Measurements from ENCODE around the gene HDHD5. TPM values are rescaled to one million over a fixed set of nuclear protein-coding genes. Genes with fewer than 3 reads are reported as not detected.

Gene HDHD5
- total RNA-seq, 1 donor from 2014 or later: 39.7 TPM

DNA sequence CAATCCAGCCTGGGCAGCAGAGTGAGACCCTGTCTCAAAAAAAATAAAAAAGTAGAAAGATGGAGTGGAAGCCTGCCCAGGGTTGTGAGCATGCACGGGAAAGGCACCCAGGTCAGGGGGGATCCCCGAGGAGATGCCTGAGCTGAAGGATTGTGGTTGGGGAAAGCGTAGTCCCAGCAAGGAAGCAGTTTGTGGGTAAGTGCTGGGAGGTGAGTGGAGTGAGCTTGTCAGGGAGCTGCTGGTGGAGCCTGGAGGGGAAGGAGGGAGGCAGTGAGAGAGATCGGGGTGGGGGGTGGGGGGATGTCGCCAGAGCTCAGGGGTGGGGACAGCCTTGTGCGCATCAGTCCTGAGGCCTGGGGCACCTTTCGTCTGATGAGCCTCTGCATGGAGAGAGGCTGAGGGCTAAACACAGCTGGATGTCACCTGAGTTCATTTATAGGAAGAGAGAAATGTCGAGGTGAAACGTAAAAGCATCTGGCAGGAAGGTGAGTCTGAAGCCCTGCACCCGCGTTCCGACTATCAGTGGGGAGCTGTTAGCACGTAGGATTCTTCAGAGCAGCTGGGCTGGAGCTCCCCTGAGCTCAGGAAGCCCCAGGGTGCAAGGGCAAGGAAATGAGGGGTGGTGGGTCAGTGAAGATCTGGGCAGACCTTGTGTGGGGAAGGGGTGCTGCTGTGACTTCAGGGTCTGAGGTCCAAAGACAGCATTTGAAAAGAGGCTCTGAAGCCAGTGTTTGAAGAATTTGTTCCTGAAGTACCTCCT lies 48.1 kb downstream of the HDHD5 start:
- DNase-seq (ENCODE audit: low spot score): no peak
- TF ChIP-seq EZH2phosphoT487 (IDR thresholded peaks at IDR 0.05): no peak
- TF ChIP-seq, protein P1, sequence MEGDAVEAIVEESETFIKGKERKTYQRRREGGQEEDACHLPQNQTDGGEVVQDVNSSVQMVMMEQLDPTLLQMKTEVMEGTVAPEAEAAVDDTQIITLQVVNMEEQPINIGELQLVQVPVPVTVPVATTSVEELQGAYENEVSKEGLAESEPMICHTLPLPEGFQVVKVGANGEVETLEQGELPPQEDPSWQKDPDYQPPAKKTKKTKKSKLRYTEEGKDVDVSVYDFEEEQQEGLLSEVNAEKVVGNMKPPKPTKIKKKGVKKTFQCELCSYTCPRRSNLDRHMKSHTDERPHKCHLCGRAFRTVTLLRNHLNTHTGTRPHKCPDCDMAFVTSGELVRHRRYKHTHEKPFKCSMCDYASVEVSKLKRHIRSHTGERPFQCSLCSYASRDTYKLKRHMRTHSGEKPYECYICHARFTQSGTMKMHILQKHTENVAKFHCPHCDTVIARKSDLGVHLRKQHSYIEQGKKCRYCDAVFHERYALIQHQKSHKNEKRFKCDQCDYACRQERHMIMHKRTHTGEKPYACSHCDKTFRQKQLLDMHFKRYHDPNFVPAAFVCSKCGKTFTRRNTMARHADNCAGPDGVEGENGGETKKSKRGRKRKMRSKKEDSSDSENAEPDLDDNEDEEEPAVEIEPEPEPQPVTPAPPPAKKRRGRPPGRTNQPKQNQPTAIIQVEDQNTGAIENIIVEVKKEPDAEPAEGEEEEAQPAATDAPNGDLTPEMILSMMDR (IDR thresholded peaks at IDR 0.05): no peak
- TF ChIP-seq EZH2 (IDR thresholded peaks at IDR 0.05): no peak
- H3K4me2 ChIP-seq: no peak overlapping the region
- peaks cover 5% of the 10 kb centered on the region for H4K20me1 ChIP-seq (ENCODE audit: low read depth)
- H3K9ac ChIP-seq: no peak overlapping the region
- no peaks in the 10 kb centered on the region for H3K27me3 ChIP-seq
- H3F3A ChIP-seq (ENCODE audit: low read depth): peaks cover 8% of the 10 kb centered on the region
- Mint-ChIP-seq H3K27ac (no peak overlapping the region), H3K4me3 (no peak overlapping the region), H3K9me3 (no peaks in the 10 kb centered on the region), H3K36me3 (no peaks in the 10 kb centered on the region), H3K4me1 (peaks cover 12% of the 10 kb centered on the region), H3K27me3 (ENCODE audit: insufficient read depth, low read depth) (peaks cover 8% of the 10 kb centered on the region)
- H3K4me1 ChIP-seq: peaks cover 10% of the 10 kb centered on the region
- H3K36me3 ChIP-seq: no peaks in the 10 kb centered on the region
- H3K4me3 ChIP-seq: no peak overlapping the region
- no peak overlapping the region for H3K27ac ChIP-seq
- H3K79me2 ChIP-seq (ENCODE audit: low read depth): no peaks in the 10 kb centered on the region
- H2AFZ ChIP-seq (replicated peaks): no peak overlapping the region
- no peaks in the 10 kb centered on the region for H3K9me3 ChIP-seq (ENCODE audit: low read depth)

DNA sequence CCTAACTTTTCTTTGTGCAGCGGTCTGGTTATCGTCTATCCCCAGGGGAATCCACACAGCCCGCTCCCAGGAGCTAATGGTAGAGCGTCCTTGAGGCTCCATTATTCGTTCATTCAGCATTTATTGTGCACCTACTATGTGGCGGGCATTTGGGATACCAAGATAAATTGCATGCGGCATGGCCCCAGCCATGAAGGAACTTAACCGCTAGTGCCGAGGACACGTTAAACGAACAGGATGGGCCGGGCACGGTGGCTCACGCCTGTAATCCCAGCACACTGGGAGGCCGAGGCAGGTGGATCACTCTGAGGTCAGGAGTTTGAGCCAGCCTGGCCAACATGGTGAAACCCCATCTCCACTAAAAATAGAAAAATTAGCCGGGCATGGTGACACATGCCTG lies 49.1 kb downstream of the HDHD5 start:
- Histone ChIP-seq H3K9me3 (ENCODE audit: low read depth) (no peaks in the 10 kb centered on the region), H3K4me1 (peaks cover 10% of the 10 kb centered on the region), H3K4me3 (no peak overlapping the region), H3K79me2 (ENCODE audit: low read depth) (no peaks in the 10 kb centered on the region), H3K27me3 (no peaks in the 10 kb centered on the region), H3F3A (ENCODE audit: low read depth) (peaks cover 8% of the 10 kb centered on the region), H3K27ac (no peak overlapping the region), H3K4me2 (no peak overlapping the region), H3K9ac (no peak overlapping the region), H3K36me3 (no peaks in the 10 kb centered on the region), H2AFZ (replicated peaks) (no peak overlapping the region), H4K20me1 (ENCODE audit: low read depth) (peaks cover 5% of the 10 kb centered on the region)
- H3K27ac Mint-ChIP-seq: no peak overlapping the region
- no peaks in the 10 kb centered on the region for H3K9me3 Mint-ChIP-seq
- peaks cover 12% of the 10 kb centered on the region for H3K4me1 Mint-ChIP-seq
- no peak for TF ChIP-seq EZH2phosphoT487 (IDR thresholded peaks at IDR 0.05)
- TF ChIP-seq, protein P1 (IDR thresholded peaks at IDR 0.05): no peak
- TF ChIP-seq EZH2 (IDR thresholded peaks at IDR 0.05): no peak
- DNase-seq (ENCODE audit: low spot score): no peak
- peaks cover 7% of the 10 kb centered on the region for H3K27me3 Mint-ChIP-seq (ENCODE audit: insufficient read depth, low read depth)
- H3K4me3 Mint-ChIP-seq: no peak overlapping the region
- no peaks in the 10 kb centered on the region for H3K36me3 Mint-ChIP-seq

DNA sequence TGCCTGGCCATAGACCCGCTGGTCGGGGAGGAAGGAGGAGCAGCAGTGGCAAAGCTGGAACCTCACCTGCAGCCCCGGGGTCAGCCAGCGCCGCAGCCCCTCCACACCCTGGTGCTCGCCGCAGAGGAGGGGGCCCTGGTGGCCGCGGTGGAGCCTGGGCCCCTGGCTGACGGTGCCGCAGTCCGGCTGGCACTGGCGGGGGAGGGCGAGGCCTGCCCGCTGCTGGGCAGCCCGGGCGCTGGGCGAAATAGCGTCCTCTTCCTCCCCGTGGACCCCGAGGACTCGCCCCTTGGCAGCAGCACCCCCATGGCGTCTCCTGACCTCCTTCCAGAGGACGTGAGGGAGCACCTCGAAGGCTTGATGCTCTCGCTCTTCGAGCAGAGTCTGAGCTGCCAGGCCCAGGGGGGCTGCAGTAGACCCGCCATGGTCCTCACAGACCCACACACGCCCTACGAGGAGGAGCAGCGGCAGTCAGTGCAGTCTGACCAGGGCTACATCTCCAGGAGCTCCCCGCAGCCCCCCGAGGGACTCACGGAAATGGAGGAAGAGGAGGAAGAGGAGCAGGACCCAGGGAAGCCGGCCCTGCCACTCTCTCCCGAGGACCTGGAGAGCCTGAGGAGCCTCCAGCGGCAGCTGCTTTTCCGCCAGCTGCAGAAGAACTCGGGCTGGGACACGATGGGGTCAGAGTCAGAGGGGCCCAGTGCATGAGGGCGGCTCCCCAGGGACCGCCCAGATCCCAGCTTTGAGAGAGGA lies 49.8 kb downstream of the HDHD5 start:
- no peak overlapping the region for H3K9ac ChIP-seq
- H4K20me1 ChIP-seq (ENCODE audit: low read depth): peaks cover 5% of the 10 kb centered on the region
- DNase-seq (ENCODE audit: low spot score): no peak
- no peak overlapping the region for H2AFZ ChIP-seq (replicated peaks)
- H3K4me3 ChIP-seq: no peak overlapping the region
- Mint-ChIP-seq H3K36me3 (no peaks in the 10 kb centered on the region), H3K27me3 (ENCODE audit: insufficient read depth, low read depth) (peaks cover 7% of the 10 kb centered on the region), H3K4me3 (no peak overlapping the region), H3K4me1 (peaks cover 12% of the 10 kb centered on the region), H3K27ac (no peak overlapping the region), H3K9me3 (no peaks in the 10 kb centered on the region)
- H3K27me3 ChIP-seq: no peaks in the 10 kb centered on the region
- H3F3A ChIP-seq (ENCODE audit: low read depth): peaks cover 8% of the 10 kb centered on the region
- no peaks in the 10 kb centered on the region for H3K36me3 ChIP-seq
- no peaks in the 10 kb centered on the region for H3K79me2 ChIP-seq (ENCODE audit: low read depth)
- no peak overlapping the region for H3K27ac ChIP-seq
- H3K9me3 ChIP-seq (ENCODE audit: low read depth): no peaks in the 10 kb centered on the region
- no peak for TF ChIP-seq EZH2phosphoT487 (IDR thresholded peaks at IDR 0.05)
- TF ChIP-seq, protein P1 (IDR thresholded peaks at IDR 0.05): no peak
- no peak for TF ChIP-seq EZH2 (IDR thresholded peaks at IDR 0.05)
- no peak overlapping the region for H3K4me2 ChIP-seq
- peaks cover 10% of the 10 kb centered on the region for H3K4me1 ChIP-seq

Data from neural progenitor cell (in vitro differentiated cells).